HG03432 (cell line): ENCODE results near the gene CFAP65.

Experiments
- ATAC-seq: cut with Tn5 transposase; IDR thresholded peaks from one replicate; pipeline ENCODE4 v1.9.1; 2021; ENCODE audit warnings: mild to moderate bottlenecking, moderate library complexity; ENCODE audit not compliant: unreplicated experiment

The CFAP65 gene

GRCh38 chr2:219017201-219017931, 23.9 kb downstream of the CFAP65 start:
- ATAC-seq = no peak

DNA sequence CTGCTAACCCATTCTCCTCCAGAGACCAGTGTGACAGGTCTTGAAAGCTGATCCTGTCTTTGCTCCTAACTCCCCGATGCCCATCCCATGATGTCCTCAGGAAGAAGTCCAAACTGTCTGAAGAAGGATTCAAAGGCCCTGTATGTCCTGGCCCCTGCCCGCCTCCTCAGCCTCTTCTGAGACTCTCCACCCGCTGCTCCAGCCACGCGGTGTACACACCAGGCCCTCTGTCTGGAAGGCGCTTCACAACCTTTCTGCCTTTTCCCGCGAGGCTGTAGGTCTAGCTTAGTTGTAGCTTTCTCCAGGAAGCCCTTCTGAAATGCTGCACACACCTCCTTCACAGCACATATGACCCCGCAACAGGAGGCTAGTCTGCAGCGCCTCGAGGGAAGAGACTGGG, 24.6 kb downstream of the CFAP65 start:
- ATAC-seq = no peak

DNA sequence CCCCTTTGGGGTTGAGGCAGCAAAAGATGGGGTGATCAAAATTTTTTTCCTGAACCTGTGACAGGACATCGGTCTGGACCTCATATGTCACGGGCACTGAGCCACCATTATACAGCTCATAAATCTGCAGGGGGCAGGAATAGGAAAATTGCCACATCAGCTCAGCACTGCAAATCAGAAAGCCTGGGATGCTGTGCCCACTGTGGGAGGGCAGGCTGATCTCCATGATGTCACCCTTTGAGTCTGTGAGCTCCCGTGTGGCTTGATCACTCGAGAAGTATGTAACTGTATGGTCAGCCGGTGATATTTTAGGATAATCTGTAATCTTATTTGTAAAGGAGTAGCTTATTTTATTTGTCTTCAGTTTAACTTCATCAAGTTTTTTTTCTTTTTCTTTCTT, 30.4 kb downstream of the CFAP65 start:
- no peak for ATAC-seq

DNA sequence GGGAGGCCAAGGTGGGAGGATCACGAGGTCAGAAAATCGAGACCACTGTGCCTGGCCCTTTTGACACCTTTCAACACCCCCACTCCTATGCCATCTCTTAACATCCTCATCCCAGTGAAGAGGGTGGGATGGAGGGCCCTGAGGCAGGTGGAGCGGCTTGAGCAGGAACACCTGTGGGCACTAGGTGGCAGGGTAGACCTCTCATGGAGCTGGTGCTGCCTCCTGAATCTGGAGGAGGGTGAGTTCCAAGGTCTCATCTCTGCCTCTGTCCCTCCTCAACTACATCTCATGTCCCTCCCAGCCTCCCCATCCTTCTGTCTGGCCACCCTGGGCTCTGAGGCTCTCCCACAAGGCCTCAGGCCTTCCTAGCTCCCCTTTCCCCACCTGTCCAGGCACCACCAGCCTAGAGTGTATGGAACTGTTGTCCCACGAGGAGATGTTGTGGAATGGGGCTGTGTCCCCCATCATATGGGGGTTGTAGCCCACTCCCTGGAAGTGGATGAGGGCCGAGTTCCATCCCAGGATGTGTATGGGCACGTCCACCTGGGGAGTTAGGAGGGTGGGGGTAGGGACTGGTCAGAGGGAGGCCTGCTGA, 31.1 kb downstream of the CFAP65 start:
- no peak for ATAC-seq

DNA sequence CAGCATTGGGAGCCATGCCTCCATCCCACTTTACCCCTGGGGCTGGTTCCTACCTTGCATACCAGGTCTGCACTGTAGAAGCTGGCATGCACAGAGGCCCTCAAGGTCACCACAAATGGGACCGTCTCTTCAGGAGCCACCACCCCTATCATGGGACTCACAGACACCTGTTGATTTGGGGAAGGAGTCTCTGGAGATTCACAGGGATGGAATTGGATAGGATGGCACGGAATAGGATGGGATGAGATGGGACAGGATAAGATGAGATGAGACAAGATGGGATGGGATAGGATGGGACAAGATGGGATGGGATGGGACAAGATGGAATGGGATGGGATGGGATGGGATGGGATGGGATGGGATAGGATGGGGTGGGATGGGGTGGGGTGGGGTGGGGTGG, 32.0 kb downstream of the CFAP65 start:
- ATAC-seq = no peak

DNA sequence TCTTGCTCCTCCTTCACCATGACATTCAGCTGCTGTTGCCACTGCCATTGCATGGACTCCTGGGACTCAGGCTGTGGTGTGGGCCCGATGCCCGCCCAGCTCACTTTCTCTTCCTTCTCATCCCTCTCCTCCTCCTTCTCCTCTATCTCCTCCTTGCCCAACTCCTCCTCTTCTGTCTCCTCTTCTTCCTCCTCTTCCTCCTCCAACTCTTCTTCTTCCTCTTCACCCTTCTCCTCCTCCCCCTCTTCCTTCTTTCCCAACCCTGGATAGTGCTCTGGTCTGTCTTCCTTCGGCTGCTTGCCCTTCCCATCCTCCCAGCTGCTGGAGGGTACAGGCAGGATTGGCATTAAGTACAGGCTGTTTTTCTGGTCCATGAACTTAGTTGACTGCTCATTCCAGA, 37.3 kb downstream of the CFAP65 start:
- no peak for ATAC-seq

GRCh38 chr2:219003267-219003634, 38.1 kb downstream of the CFAP65 start:
- no peak for ATAC-seq

DNA sequence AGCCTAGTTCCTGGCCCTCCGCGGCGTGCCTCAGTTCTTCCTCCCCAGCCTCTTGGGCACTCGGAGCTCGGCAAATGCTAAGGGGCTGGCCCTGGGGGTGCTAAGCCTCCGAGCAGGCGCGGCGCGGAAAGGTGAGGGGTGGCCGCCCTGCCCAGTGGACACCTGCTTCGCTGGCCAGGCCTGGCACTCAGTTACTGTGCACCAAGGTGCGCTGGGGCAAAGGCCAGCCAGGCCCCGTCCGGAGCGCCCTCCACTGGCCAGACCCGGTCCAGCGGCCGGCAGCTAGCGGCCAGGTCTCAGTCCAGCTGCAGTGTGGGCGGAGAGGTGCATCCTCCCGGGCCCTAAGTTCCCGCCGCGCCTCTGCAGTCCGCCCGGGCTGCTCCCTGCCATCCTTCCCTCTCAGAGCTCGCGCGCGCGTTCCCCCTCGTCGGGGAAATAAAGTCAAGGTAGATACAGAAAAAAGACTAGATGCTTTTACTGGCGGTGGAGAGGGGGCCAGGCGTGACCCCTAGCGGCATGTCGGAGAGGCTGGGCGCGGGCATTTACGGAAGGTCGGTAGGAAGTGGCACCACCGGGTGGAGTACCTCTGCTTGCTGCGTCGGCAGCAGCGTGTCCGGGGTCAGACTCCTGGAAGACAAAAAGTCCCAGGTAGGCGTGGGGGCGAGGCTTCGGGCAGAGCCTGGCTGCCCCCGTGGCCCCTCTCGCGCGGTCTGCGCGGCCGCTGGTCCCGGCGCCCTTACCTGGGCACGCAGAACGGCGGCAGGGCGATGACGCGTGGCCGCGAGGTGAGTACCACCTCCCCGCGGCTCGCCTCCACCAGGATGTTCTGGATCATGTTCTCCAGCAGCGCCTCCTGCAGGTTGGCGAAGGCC, 38.7 kb downstream of the CFAP65 start:
- no peak for ATAC-seq

- ATAC-seq = no peak
Observed at GRCh38 chr2:219001577-219002394, 39.5 kb downstream of the CFAP65 start.

DNA sequence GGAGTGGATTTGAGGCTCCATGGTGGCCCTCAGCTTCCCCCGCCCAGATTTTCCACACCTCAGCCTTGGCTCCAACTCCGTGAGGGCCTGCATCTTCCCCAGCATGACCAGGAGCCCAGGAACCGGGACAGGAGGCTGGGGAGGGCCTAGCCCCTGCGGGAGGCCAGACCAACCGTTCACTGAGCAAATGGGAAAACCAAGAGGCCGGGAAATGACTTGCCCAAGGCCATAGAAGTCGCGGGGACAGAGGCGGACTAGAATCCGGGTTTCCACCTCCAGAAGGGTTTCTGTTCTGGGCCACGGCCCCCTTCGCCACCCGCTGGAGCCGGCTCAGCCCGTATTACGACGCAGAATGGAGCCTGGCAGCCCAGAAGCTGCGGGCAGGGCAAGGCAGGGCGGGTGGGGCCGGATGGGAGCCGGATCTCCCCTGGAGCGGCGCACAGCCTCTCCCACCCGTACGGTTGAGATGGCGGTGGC, 40.2 kb downstream of the CFAP65 start:
- no peak for ATAC-seq

DNA sequence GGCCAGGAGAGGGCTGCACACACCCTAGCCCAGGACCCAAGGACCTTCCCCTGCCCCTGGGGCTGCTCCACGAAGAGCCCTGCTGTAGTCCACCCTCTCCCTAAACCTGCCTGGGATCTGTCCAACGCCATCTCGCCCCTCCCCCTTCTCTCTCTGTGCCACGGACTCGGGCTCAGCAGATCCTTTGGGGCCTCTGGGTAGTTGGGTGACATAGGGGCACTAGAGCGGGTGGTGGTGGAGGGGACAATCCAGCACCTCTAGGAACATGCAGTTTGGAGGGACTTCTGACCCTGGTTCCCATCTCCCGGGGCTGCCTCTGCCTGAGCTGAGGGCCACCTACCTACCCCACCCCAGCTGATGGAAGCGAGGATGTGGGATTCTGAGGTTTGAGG, 40.8 kb downstream of the CFAP65 start:
- no peak for ATAC-seq

- no peak for ATAC-seq
Observed at GRCh38 chr2:218999881-219000568, 41.3 kb downstream of the CFAP65 start.

- ATAC-seq = no peak
Observed at GRCh38 chr2:218999021-218999880, 42.1 kb downstream of the CFAP65 start.

- ATAC-seq = no peak
Observed at GRCh38 chr2:218998414-218999002, 42.8 kb downstream of the CFAP65 start.

DNA sequence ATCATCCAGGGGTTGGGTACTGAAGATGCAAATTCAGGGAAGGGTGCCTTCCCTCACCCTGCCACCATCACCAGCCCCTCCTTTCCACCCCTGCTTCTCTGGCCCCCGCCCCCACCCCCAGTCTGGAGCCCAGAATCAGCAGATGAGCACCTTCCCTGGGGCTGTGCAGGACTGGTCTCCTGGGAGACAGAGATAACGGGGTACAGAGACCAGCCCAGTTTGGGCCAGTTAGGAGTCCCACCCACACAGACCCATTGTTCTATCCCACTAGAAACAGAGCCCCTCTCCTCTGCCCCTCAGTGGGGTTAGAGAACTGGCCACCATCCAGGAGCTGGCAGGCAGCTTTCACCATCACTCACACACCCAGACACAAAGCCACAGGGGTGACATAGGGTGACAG, 43.6 kb downstream of the CFAP65 start:
- no peak for ATAC-seq

- no peak for ATAC-seq
Observed at GRCh38 chr2:218996937-218997336, 44.4 kb downstream of the CFAP65 start.

DNA sequence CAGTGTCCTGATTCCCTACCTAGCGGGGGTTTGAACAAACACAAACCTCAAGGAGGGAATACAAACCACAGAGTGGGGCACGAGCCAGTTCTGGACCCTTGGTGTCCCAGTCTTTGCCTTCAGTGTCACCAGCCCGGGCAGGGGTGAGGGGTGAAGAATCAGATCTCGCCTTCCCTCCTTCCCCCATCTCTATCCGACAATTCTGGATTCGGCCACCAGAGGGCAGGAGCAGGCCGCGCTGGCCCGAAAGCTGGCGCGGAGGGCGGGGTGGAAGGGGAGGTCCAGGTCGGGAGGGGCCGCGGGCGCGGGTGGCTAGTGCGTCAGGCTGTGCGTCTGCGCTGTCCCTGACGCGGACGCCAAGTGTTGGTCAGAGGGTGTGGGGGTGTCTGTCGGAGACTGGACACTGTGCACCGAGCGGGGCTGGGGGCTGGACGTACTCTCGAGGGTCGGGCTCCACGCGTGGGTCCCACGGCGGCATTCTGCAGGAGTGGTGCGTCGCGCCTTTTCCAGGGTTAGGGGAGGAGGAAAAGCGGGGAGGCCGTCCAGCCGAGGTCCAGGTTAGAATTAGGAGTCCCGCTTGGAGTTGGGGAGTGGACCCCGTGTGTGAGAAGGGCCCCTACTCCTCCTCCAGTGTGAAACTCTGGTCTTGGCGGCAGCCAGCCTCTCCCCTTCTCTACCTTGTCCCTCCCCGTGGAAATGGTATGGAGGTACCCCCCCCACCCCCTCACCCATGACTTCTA, 45.2 kb downstream of the CFAP65 start:
- ATAC-seq = peak; percentile 81

DNA sequence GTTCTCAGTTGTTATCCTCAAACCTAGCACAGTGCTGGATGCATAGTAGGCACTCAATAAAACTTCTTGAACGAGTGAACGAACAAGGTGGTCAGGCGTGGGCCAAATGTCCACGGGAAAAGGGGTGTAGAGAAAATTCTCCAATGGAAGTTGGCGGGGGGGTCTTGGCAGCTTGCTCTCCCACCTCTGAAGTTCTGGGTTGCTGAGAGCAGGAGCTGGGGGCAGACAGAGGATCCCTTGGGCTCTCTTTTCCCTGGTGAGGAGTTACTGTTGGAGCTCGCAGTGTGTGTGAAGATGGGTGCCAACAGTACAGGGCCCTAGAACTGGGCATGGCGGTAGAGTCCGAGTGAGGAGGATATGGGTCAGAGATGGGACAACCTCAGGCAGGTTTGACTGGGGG, 45.8 kb downstream of the CFAP65 start:
- no peak for ATAC-seq
